ENCODE measurements around the gene SUSD6. TPM values are rescaled to one million over a fixed set of nuclear protein-coding genes. Genes with fewer than 3 reads are reported as not detected.

The SUSD6 gene
- total RNA-seq, 4 donors from 2014 or later: 8.8 to 35.1 (median 17.6) TPM

DNA sequence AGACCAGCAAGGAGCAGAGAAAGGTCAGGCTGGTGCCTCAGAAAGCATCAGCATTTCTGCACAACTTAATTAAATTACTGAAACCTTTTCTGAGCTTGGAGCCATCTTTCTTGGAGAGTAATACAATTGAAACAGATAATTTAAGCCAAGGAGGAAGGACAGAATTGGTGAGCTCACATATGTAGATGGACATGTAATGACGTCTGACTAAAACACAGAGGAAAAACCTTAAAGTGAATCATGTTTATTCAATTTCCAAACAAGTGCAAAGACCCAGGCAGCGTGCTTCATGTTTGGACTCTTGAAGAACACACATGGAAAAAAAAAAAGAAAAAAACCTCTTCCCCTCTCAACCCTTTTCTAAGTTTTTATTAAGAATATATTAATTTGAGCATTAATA is 19.0 kb downstream of the SUSD6 start:
- Histone ChIP-seq H3K36me3 (no peaks in the 10 kb centered on the region), H3K4me1 (peaks cover 0 to 6% of the 10 kb centered on the region in 2 donors), H3K27ac (no peak overlapping the region), H3K9me3 (no peaks in the 10 kb centered on the region), H3K27me3 (no peaks in the 10 kb centered on the region), H3K4me3 (no peak overlapping the region)
- DNase-seq: no peak
- intact Hi-C loops (cut with DNase I; ENCODE audit: low total_unique reads): no loop called here
- TF ChIP-seq, protein P1, sequence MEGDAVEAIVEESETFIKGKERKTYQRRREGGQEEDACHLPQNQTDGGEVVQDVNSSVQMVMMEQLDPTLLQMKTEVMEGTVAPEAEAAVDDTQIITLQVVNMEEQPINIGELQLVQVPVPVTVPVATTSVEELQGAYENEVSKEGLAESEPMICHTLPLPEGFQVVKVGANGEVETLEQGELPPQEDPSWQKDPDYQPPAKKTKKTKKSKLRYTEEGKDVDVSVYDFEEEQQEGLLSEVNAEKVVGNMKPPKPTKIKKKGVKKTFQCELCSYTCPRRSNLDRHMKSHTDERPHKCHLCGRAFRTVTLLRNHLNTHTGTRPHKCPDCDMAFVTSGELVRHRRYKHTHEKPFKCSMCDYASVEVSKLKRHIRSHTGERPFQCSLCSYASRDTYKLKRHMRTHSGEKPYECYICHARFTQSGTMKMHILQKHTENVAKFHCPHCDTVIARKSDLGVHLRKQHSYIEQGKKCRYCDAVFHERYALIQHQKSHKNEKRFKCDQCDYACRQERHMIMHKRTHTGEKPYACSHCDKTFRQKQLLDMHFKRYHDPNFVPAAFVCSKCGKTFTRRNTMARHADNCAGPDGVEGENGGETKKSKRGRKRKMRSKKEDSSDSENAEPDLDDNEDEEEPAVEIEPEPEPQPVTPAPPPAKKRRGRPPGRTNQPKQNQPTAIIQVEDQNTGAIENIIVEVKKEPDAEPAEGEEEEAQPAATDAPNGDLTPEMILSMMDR (IDR thresholded peaks at IDR 0.05): no peak
- no peak for TF ChIP-seq POLR2A (IDR thresholded peaks at IDR 0.05)

DNA sequence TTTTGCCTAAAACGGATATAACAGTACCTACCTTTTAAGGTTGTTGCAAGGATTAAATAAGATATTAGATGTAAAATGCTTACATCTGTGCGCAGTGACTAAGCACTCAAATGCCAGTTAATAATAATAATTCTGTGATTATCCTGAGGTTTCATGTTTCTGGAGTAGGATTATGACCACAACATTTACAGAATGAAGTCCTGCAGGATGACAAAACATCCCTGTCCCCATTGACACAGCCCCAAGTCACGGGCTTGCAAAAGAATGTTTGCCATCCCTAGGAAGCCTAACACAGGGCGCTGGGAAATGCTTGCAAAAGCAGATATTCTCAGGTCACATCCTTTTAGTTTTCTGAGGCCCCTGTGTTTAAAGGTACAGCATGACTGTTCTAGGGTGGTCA is 20.1 kb downstream of the SUSD6 start:
- no peak overlapping the region for H3K27ac ChIP-seq
- no peaks in the 10 kb centered on the region for H3K9me3 ChIP-seq
- DNase-seq: no peak
- intact Hi-C loops (cut with DNase I; ENCODE audit: low total_unique reads): no loop called here
- H3K27me3 ChIP-seq: no peaks in the 10 kb centered on the region
- H3K36me3 ChIP-seq: no peaks in the 10 kb centered on the region
- TF ChIP-seq, protein P1 (IDR thresholded peaks at IDR 0.05): no peak
- TF ChIP-seq POLR2A (IDR thresholded peaks at IDR 0.05): no peak
- H3K4me1 ChIP-seq: peaks cover 6 to 10% of the 10 kb centered on the region in 2 donors
- H3K4me3 ChIP-seq: no peak overlapping the region

DNA sequence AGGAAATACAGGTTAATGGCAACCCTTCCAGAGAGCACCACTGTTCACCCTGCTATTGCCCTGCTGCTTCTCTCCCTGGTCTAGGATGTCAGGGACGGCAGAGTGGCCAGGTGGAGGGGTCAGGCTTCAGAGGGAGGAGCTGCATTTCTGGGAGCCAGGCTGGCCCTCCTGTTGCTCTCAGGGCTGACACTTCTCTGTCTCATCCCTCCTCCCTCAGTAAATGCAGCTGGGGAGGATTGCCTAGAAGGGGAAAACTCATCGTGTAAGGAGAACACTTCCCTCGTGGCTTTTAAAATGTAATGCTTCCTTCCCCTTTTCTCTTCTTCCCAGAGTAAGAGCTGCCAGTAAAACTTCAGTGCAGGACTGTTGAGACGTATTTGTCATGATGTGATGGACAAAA is 20.8 kb downstream of the SUSD6 start:
- H3K27me3 ChIP-seq: no peaks in the 10 kb centered on the region
- H3K4me1 ChIP-seq: peaks cover 6 to 15% of the 10 kb centered on the region in 2 donors
- no peak for DNase-seq
- no peak for TF ChIP-seq POLR2A (IDR thresholded peaks at IDR 0.05)
- TF ChIP-seq, protein P1 (IDR thresholded peaks at IDR 0.05): no peak
- H3K9me3 ChIP-seq: no peaks in the 10 kb centered on the region
- H3K36me3 ChIP-seq: no peaks in the 10 kb centered on the region
- H3K27ac ChIP-seq: no peak overlapping the region
- H3K4me3 ChIP-seq: no peak overlapping the region
- intact Hi-C loops (cut with DNase I; ENCODE audit: low total_unique reads): no loop called here

DNA sequence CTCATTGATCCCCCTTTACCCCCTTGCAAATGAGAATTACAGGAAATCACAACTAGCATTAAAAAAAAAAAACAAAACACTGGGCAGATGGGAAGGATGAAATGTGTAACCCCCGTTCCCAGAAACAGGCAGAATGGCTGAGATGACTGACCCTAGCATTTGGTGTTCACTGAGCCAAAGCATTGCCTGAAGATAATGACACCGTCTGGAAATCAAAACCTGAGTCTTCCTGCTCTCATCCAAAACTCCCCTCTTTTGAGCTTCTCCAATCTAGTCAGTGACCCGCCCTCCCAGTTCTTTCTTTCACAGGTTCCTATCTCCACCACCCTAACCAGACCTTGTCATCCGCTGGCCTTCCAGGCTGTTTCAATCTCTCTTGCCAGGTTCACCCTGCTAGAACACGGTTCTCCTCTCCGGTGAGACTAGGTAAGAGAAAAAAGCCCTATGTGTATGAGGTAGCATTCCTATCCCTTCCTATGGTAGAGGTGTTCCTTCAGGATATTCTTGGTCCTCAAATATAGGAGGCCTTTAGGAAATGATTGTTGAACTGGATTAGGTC is 21.3 kb downstream of the SUSD6 start:
- no peaks in the 10 kb centered on the region for H3K9me3 ChIP-seq
- H3K4me3 ChIP-seq: no peak overlapping the region
- no peaks in the 10 kb centered on the region for H3K27me3 ChIP-seq
- no peak overlapping the region for H3K27ac ChIP-seq
- intact Hi-C loops (cut with DNase I; ENCODE audit: low total_unique reads): no loop called here
- TF ChIP-seq, protein P1 (IDR thresholded peaks at IDR 0.05): no peak
- TF ChIP-seq POLR2A (IDR thresholded peaks at IDR 0.05): no peak
- peaks cover 11 to 20% of the 10 kb centered on the region in 2 donors for H3K4me1 ChIP-seq
- no peak for DNase-seq
- H3K36me3 ChIP-seq: no peaks in the 10 kb centered on the region

DNA sequence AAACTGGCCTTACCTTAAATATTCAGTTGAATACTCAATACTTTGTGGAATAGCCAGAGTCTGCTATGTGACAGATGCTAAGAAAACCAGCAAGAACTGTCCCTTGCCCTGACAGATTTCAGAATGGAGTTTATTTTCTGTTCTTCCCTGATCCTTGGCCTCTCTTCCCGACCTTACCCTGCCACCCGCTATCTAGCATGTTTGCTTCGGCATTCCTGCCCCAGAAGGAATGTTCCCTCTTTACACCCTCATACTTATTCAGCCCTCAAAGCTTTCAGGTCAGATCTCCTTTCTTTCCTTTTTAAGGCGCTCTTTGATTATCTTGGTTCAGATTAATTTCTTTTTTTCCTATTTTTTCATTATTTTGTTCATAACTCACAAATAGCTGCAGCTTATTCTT is 21.8 kb downstream of the SUSD6 start:
- Histone ChIP-seq H3K4me3 (no peak overlapping the region), H3K27me3 (no peaks in the 10 kb centered on the region), H3K9me3 (no peaks in the 10 kb centered on the region), H3K36me3 (no peaks in the 10 kb centered on the region), H3K4me1 (peaks cover 14 to 23% of the 10 kb centered on the region in 2 donors), H3K27ac (no peak overlapping the region)
- no peak for DNase-seq
- TF ChIP-seq POLR2A (IDR thresholded peaks at IDR 0.05): no peak
- TF ChIP-seq, protein P1 (IDR thresholded peaks at IDR 0.05): no peak
- intact Hi-C loops (cut with DNase I; ENCODE audit: low total_unique reads): no loop called here
